Suppressor macrophage treated with lipopolysaccharide for 1 hour (primary cell): ENCODE measurements around the gene ANP32A.
A peak's percentile ranks its signal among the peaks of the same experiment; 100 is the strongest.

ENCODE experiments used
- DNase-seq, 3 donors: peaks; one replicate each; pipeline ENCODE4 v3.0.0-alpha.2; 2020 to 2022

The ANP32A gene

GRCh38 chr15:68743256-68743655 lies 77.4 kb downstream of the ANP32A start:
- no peak for DNase-seq

GRCh38 chr15:68739390-68740080 lies 81.2 kb downstream of the ANP32A start:
- no peak for DNase-seq

- no peak for DNase-seq
Measured at GRCh38 chr15:68735610-68736009, 85.1 kb downstream of the ANP32A start.

- DNase-seq: no peak
Measured at GRCh38 chr15:68734881-68735280, 85.8 kb downstream of the ANP32A start.

- DNase-seq: no peak
Measured at GRCh38 chr15:68734352-68734751, 86.3 kb downstream of the ANP32A start.

- peak; percentile 56 to 72 (median 58) for DNase-seq
Measured at GRCh38 chr15:68733666-68734065, 87.0 kb downstream of the ANP32A start.

- no peak for DNase-seq
Measured at GRCh38 chr15:68732451-68732850, 88.2 kb downstream of the ANP32A start.

- DNase-seq: no peak
Measured at GRCh38 chr15:68730976-68731897, 89.5 kb downstream of the ANP32A start.

GRCh38 chr15:68730471-68730919 lies 90.2 kb downstream of the ANP32A start:
- peak; percentile 69 to 77 (median 75) for DNase-seq

- DNase-seq: no peak
Measured at GRCh38 chr15:68729789-68730411, 90.8 kb downstream of the ANP32A start.
